ENCODE data around the gene PTGIS.

The PTGIS gene

DNA sequence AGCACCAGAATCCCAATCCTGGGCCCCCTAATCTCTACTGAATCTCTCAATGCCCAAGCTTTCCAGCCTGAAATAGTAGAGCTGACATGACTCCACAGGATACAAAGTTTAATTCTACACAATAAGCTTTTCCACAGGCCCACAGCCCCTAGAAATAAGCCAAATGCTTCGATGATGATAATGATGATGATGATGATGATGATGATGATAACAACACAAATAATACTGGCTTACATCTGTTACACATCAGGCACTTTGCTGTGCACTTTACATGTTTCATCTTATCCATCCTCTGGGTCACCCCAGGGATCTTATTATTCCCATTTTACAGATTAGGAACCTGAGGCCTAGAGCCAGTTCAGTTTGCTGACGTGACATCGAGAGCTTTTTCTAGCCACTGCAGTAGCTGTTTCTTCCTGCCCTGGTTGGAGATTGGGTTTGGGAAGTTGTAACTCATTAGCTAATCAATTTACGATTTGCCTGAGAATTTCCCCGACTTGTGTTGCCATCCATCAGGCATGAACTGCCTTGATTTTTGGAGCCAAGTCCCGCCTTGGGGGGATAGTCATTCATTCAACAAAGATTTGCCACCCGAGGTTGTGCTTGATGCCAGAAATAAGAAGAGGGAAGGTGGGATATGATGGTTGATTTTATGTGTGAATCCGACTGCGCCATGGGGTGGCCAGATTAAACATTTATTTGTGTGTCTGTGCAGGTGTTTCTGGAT, 105.9 kb downstream of the PTGIS start:
- no peak for DNase-seq

DNA sequence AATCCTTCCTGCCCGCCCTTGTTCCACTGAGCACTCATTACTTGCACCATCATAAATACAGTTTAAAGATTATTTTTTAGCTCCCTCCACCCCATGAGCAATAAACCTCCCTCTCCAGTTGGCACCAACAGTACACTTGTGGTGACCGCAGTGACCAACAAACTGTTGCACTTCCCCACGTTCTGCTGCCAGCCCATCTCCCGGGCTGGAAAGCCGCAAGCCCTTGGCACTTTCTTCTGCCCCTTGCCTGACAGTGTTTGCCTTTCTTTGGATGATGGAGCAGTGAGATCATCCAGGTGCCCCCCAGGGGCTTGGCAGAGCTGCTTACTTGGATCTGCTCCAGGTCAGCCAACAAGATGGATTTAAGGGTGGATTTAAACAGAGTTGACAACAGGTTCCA, 107.0 kb downstream of the PTGIS start:
- DNase-seq = no peak

- DNase-seq = no peak
Measured at GRCh38 chr20:49460131-49460530, 107.8 kb downstream of the PTGIS start.

- no peak for DNase-seq
Measured at GRCh38 chr20:49459684-49460083, 108.3 kb downstream of the PTGIS start.

GRCh38 chr20:49457444-49457843, 110.5 kb downstream of the PTGIS start:
- no peak for DNase-seq

- DNase-seq = no peak
Measured at GRCh38 chr20:49456646-49457045, 111.3 kb downstream of the PTGIS start.

- DNase-seq = no peak
Measured at GRCh38 chr20:49455691-49456090, 112.2 kb downstream of the PTGIS start.
